Right ventricle myocardium inferior (tissue), 1 donor: ENCODE data around the gene MORF4L1. TPM values are rescaled to one million over a fixed set of nuclear protein-coding genes. Genes with fewer than 3 reads are reported as not detected.
"Not testable (repeated sequence)": the region's sequence is repeated elsewhere in the genome, so short reads cannot be mapped to it uniquely, and the experiment has no call there.

Source experiments
- ATAC-seq: fragments of 200-7000 bp; cut with Tn5 transposase; one replicate; pipeline ENCODE4 v1.9.1; 2020; ENCODE audit warnings: mild to moderate bottlenecking, moderate library complexity
- DNase-seq: peaks from one replicate; pipeline ENCODE4 v3.0.0; 2021; ENCODE audit errors: missing footprints
- intact Hi-C: fragments of 100-400 bp; cut with DNase I; formaldehyde crosslinking; loops from one replicate; pipeline ENCODE4 v1.11.0; 2022
- long read RNA-seq: library from polyadenylated mRNA; unstranded; transcript quantifications from one replicate; pipeline ENCODE4 v2.0.0, GENCODE V29; 2021
- total RNA-seq: library from RNA; stranded (reverse); fragmentation: NEBNext Ultra II Directional; extraction: Animal tissue kit (Norgen Biotek cat#: 25700); gene quantifications from one replicate; pipeline ENCODE4 v1.2.1, GENCODE V29; 2021
- donor health status: DM: no; HTN: yes; CAD: no; lungs with severe emphysema.

Gene MORF4L1
- 333 TPM for total RNA-seq
- long read RNA-seq, transcript MORF4L1-203 (12 exons, 1,880 nt), result major isoform, 107 of 119 reads
- long read RNA-seq, partial matches to known transcripts, result 6 of 119 reads
- long read RNA-seq, other reads (novel, unspliced or antisense), result 3 of 119 reads

GRCh38 chr15:78872155-78872971 is at the start of gene MORF4L1:
Gene MORF4L1, plus strand, starts transcription at chr15:78872890. Its CDS starts 128 bp downstream, at chr15:78873018.
- DNase-seq (peak; percentile 99), ATAC-seq (peak; percentile 98)
- intact Hi-C loops, result loop anchor here (5.0 kb wide), 1 partner anchor 60 kb away; the partner anchor contains the start of gene ADAMTS7

GRCh38 chr15:78828920-78829319 is 43.8 kb upstream of the MORF4L1 start:
- DNase-seq (no peak), ATAC-seq (peak; percentile 14)
- intact Hi-C loops, result no loop called here

- DNase-seq, result no peak
- intact Hi-C loops, result no loop called here
- ATAC-seq, result no peak
These were observed 42.0 kb upstream of the MORF4L1 start for GRCh38 chr15:78830514-78831228.

- intact Hi-C loops, result no loop called here
- DNase-seq (no peak), ATAC-seq (no peak)
These were observed 41.2 kb upstream of the MORF4L1 start for GRCh38 chr15:78831229-78832207.

- no peak for DNase-seq
- intact Hi-C loops, result no loop called here
- no peak for ATAC-seq
These were observed 36.4 kb upstream of the MORF4L1 start for GRCh38 chr15:78836333-78836732.

- intact Hi-C loops, result no loop called here
- DNase-seq (no peak), ATAC-seq (no peak)
These were observed 35.6 kb upstream of the MORF4L1 start for GRCh38 chr15:78837131-78837530.

- no peak for ATAC-seq
- intact Hi-C loops, result no loop called here
- DNase-seq, result no peak
These were observed 35.1 kb upstream of the MORF4L1 start for GRCh38 chr15:78837543-78837942.

GRCh38 chr15:78838489-78838888 is 34.2 kb upstream of the MORF4L1 start:
- DNase-seq, result no peak
- no peak for ATAC-seq
- intact Hi-C loops, result no loop called here

GRCh38 chr15:78839151-78839550 is 33.5 kb upstream of the MORF4L1 start:
- ATAC-seq, intact Hi-C loops, DNase-seq: not testable (repeated sequence)

GRCh38 chr15:78840661-78841375 is 31.9 kb upstream of the MORF4L1 start:
- peak; percentile 76 for DNase-seq
- no peak for ATAC-seq
- intact Hi-C loops, result no loop called here

GRCh38 chr15:78841376-78841706 is 31.3 kb upstream of the MORF4L1 start:
- ATAC-seq, result no peak
- no peak for DNase-seq
- intact Hi-C loops, result no loop called here

- ATAC-seq, result no peak
- intact Hi-C loops, result no loop called here
- DNase-seq, result no peak
These were observed 30.8 kb upstream of the MORF4L1 start for GRCh38 chr15:78841891-78842290.

GRCh38 chr15:78842519-78842918 is 30.2 kb upstream of the MORF4L1 start:
- intact Hi-C loops, result no loop called here
- ATAC-seq, result no peak
- DNase-seq, result no peak

- intact Hi-C loops, ATAC-seq, DNase-seq: not testable (repeated sequence)
These were observed 25.8 kb upstream of the MORF4L1 start for GRCh38 chr15:78846906-78847305.

- DNase-seq, ATAC-seq, intact Hi-C loops: not testable (repeated sequence)
These were observed 25.2 kb upstream of the MORF4L1 start for GRCh38 chr15:78847387-78847906.

GRCh38 chr15:78850352-78850751 is 22.3 kb upstream of the MORF4L1 start:
- ATAC-seq (no peak), DNase-seq (no peak)
- intact Hi-C loops, result no loop called here

- no peak for DNase-seq
- ATAC-seq, result no peak
- intact Hi-C loops, result no loop called here
These were observed 21.5 kb upstream of the MORF4L1 start for GRCh38 chr15:78850941-78851755.
